Measurements from ENCODE around the gene VPS4B. TPM values are rescaled to one million over a fixed set of nuclear protein-coding genes. Genes with fewer than 3 reads are reported as not detected.

The VPS4B gene
- total and polyA plus RNA-seq, 2 donors (not counting 1 experiment from before 2014, with no cell fraction given), result 14.5 to 93.9 TPM

GRCh38 chr18:63402246-63403162 lies 19.8 kb downstream of the VPS4B start:
- peaks cover 14% of the 10 kb centered on the region for H4K20me1 ChIP-seq (ENCODE audit: control insufficient read depth, insufficient read depth, low read length, poor library complexity, severe bottlenecking)
- H3K9ac ChIP-seq (ENCODE audit: low read length), result no peak overlapping the region
- ATAC-seq (ENCODE audit: low read depth), result no peak
- no peak overlapping the region for H3K27ac ChIP-seq (ENCODE audit: low read length in 2 of 2)
- Mint-ChIP-seq H3K4me3 (no peak overlapping the region), H3K9me3 (ENCODE audit: insufficient read depth) (no peaks in the 10 kb centered on the region), H3K27ac (no peak overlapping the region), H3K4me1 (no peaks in the 10 kb centered on the region), H3K27me3 (no peaks in the 10 kb centered on the region)
- no peaks in the 10 kb centered on the region for H3K4me1 ChIP-seq (ENCODE audit: control insufficient read depth in 2 of 2, insufficient read depth in 2 of 2, low read length in 2 of 2)
- no peak overlapping the region for H3K4me3 ChIP-seq (ENCODE audit: control extremely low read depth in 1 of 5, extremely low read depth in 1 of 5, insufficient read depth in 1 of 5, low read depth in 2 of 5, low read length in 4 of 5)
- H3K9me3 ChIP-seq (ENCODE audit: control extremely low read depth in 1 of 3, control insufficient read depth in 2 of 3, insufficient read depth in 1 of 3, low read length in 2 of 3), result no peaks in the 10 kb centered on the region
- H3K27me3 ChIP-seq (replicated peaks in 1 of 4; ENCODE audit: control extremely low read depth in 1 of 4, control insufficient read depth in 3 of 4, insufficient read depth in 4 of 4, low read length in 3 of 4), result no peaks in the 10 kb centered on the region
- ChIA-PET CTCF (no interaction called here), POLR2A (no interaction called here)
- peaks cover 12 to 62% of the 10 kb centered on the region in 2 experiments for H3K36me3 ChIP-seq (replicated peaks in 1 of 2; ENCODE audit: control extremely low read depth in 1 of 2, control insufficient read depth in 1 of 2, extremely low read depth in 1 of 2, insufficient read depth in 2 of 2, low read length in 1 of 2)
- no peak overlapping the region for H2AFZ ChIP-seq (ENCODE audit: insufficient read depth, low read depth, low read length, poor library complexity, severe bottlenecking)
- TF ChIP-seq CTCF (IDR thresholded peaks at IDR 0.05) (no peak), EZH2 (IDR thresholded peaks at IDR 0.05; ENCODE audit: borderline replicate concordance, insufficient read depth, low read depth, low read length, poor library complexity, severe bottlenecking) (no peak)
- 100% methylated on average over 6 of the region's 8 CpGs for WGBS (ENCODE audit: insufficient coverage)
- no peak overlapping the region for H3K4me2 ChIP-seq (replicated peaks; ENCODE audit: low read depth, low read length, poor library complexity, severe bottlenecking)
- intact Hi-C loops (cut with micrococcal nuclease), result no loop called here
- peaks cover 13% of the 10 kb centered on the region for H3K79me2 ChIP-seq (ENCODE audit: control insufficient read depth, insufficient read depth, low read length)
- DNase-seq, result no peak

GRCh38 chr18:63399300-63399699 lies 23.0 kb downstream of the VPS4B start:
- intact Hi-C loops (cut with micrococcal nuclease), result no loop called here
- no peak for TF ChIP-seq CTCF (IDR thresholded peaks at IDR 0.05)
- TF ChIP-seq EZH2 (IDR thresholded peaks at IDR 0.05; ENCODE audit: borderline replicate concordance, insufficient read depth, low read depth, low read length, poor library complexity, severe bottlenecking), result no peak
- no peak overlapping the region for H3K4me2 ChIP-seq (replicated peaks; ENCODE audit: low read depth, low read length, poor library complexity, severe bottlenecking)
- no peaks in the 10 kb centered on the region for H3K4me1 ChIP-seq (ENCODE audit: control insufficient read depth in 2 of 2, insufficient read depth in 2 of 2, low read length in 2 of 2)
- H3K27ac ChIP-seq (ENCODE audit: low read length in 2 of 2), result no peak overlapping the region
- H3K36me3 ChIP-seq (replicated peaks in 1 of 2; ENCODE audit: control extremely low read depth in 1 of 2, control insufficient read depth in 1 of 2, extremely low read depth in 1 of 2, insufficient read depth in 2 of 2, low read length in 1 of 2), result peaks cover 17 to 78% of the 10 kb centered on the region in 2 experiments
- ChIA-PET POLR2A (no interaction called here), CTCF (no interaction called here)
- peaks cover 7% of the 10 kb centered on the region for H4K20me1 ChIP-seq (ENCODE audit: control insufficient read depth, insufficient read depth, low read length, poor library complexity, severe bottlenecking)
- H2AFZ ChIP-seq (ENCODE audit: insufficient read depth, low read depth, low read length, poor library complexity, severe bottlenecking), result no peak overlapping the region
- H3K27me3 Mint-ChIP-seq, result no peaks in the 10 kb centered on the region
- no peaks in the 10 kb centered on the region for H3K9me3 Mint-ChIP-seq (ENCODE audit: insufficient read depth)
- H3K4me3 Mint-ChIP-seq, result no peak overlapping the region
- no peak for DNase-seq
- no peaks in the 10 kb centered on the region for H3K4me1 Mint-ChIP-seq
- no peak overlapping the region for H3K27ac Mint-ChIP-seq
- H3K4me3 ChIP-seq (ENCODE audit: control extremely low read depth in 1 of 5, extremely low read depth in 1 of 5, insufficient read depth in 1 of 5, low read depth in 2 of 5, low read length in 4 of 5), result no peak overlapping the region
- no peak overlapping the region for H3K9ac ChIP-seq (ENCODE audit: low read length)
- H3K9me3 ChIP-seq (ENCODE audit: control extremely low read depth in 1 of 3, control insufficient read depth in 2 of 3, insufficient read depth in 1 of 3, low read length in 2 of 3), result no peaks in the 10 kb centered on the region
- no peaks in the 10 kb centered on the region for H3K27me3 ChIP-seq (replicated peaks in 1 of 4; ENCODE audit: control extremely low read depth in 1 of 4, control insufficient read depth in 3 of 4, insufficient read depth in 4 of 4, low read length in 3 of 4)
- peaks cover 5% of the 10 kb centered on the region for H3K79me2 ChIP-seq (ENCODE audit: control insufficient read depth, insufficient read depth, low read length)
- ATAC-seq (ENCODE audit: low read depth), result no peak
- no CpG with 5 or more reads among the region's 3 CpGs for WGBS (ENCODE audit: insufficient coverage)
